ENCODE data around the gene PRMT1.
A peak's percentile ranks its signal among the peaks of the same experiment; 100 is the strongest.
"Not testable (repeated sequence)": the region's sequence is repeated elsewhere in the genome, so short reads cannot be mapped to it uniquely, and the experiment has no call there.

The PRMT1 gene

DNA sequence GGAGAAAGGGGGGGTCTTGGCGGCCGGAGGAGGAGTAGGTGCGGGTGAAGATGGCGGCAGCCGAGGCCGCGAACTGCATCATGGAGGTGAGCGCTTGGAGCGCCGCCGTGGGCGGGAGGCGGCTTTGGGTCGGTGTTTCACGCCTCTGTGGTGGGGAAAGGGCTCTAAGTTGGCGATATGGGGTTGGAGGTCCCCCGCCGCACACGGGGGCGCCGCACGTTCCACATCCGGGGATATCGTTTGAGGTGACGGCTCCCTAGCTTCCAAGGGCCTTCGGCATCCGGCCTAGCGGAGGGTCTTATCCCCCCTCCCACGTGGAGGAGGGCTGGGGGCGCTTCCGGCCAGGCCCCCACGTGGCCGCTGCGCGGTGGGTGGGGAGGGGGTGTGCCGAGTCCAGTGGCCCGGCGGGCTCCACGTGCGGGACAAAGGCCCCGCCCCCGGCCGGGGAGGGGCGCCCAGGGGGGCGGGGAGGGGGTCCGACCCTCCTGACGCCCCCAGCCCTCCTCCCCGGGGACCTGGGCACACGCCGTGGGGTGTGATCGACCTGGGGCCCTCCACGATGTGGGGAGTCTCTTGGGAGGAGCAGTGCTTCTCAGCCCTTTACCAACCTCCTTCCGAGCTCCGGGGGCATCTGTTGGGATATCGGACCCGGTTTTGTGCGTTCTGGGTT, at the start of gene PRMT1:
TSS of gene PRMT1 (plus strand) at position 41 of the 670 bp plus-strand sequence. CDS start at position 51, 10 bp downstream.
- peak; percentile 56 to 58 for DNase-seq

GRCh38 chr19:49629659-49630058, 47.4 kb upstream of the PRMT1 start:
- no peak for DNase-seq

DNA sequence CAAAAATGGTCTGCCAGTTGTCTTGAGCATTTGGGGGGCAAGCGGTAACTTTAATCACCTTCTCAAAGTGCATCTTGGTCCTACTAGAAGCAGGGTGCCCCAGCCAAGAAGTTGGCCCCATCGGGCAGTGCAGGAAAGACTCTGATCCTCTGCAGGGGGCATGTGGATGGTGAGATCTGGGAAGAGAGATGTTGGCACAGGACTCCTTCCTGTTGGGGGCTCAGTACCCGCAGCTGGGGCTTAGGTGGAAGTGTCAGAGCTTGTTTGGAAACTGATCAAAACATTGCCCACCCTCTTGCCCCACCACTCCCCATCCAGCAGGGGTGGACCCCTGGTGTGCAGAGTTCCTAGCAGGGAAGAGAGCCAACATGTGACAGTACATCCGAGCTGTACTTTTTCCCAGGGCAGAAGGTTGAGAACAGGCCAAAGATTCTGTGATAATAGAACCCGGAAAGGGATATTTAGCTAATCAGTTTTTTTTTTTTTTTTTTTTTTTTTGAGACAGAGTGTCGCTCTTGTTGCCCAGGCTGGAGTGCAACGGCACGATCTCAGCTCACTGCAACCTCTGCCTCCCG, 46.0 kb upstream of the PRMT1 start:
- no peak for DNase-seq

GRCh38 chr19:49631610-49632192, 45.4 kb upstream of the PRMT1 start:
- no peak for DNase-seq

GRCh38 chr19:49632576-49632975, 44.5 kb upstream of the PRMT1 start:
- DNase-seq = no peak

DNA sequence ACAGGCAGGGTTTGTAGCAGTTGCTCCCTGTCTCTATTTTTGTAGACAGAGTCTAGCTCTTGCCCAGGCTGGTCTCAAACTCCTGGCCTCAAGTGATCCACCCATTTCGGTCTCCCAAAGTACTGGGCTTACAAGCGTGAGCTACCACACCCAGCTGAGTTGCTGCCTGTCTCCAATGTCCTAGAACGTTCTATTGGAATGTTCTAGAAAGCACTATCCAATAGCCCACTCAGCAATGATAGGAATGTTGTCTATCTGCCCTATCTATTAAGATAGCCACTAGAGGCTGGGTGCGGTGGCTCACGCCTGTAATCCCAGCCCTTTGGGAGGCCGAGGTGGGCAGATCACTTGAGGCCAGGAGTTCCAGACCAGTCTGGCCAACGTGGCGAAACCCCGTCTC, 43.8 kb upstream of the PRMT1 start:
- DNase-seq = not testable (repeated sequence)

- no peak for DNase-seq
Measured at GRCh38 chr19:49635530-49636232, 41.4 kb upstream of the PRMT1 start.

DNA sequence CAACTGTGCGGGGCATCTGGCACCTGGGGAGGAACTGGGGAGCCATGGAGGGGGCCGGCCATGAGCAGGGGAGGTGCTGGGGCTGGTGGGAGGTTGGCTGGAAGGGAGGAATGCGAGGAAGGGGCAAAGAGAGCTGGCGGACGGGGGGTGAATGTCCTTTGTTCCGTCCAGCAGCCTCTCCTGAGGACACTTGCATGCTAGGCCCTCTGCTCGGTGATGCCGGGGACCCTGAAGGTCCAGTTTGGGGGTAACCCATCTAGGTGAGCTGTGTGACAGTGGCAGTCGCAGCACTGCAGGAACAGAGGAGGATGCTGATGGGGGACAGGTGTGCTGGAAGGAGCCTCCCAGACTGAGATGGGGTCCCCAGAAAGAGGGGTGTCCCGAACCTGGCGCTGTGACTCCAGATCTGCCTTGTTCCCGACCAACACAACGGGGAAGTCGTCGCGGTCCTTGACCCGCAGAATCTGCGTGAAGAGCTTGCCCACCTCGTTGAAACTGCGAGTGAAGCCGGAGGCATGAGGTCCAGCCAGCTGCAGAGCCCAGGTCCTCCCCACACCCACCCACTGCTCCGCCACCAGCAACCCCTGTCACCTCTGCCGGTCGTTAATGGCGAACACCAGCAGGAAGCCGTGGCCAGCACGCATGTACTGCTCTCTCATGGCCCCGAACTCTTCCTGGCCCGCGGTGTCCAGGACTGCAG, 40.7 kb upstream of the PRMT1 start:
- no peak for DNase-seq

DNA sequence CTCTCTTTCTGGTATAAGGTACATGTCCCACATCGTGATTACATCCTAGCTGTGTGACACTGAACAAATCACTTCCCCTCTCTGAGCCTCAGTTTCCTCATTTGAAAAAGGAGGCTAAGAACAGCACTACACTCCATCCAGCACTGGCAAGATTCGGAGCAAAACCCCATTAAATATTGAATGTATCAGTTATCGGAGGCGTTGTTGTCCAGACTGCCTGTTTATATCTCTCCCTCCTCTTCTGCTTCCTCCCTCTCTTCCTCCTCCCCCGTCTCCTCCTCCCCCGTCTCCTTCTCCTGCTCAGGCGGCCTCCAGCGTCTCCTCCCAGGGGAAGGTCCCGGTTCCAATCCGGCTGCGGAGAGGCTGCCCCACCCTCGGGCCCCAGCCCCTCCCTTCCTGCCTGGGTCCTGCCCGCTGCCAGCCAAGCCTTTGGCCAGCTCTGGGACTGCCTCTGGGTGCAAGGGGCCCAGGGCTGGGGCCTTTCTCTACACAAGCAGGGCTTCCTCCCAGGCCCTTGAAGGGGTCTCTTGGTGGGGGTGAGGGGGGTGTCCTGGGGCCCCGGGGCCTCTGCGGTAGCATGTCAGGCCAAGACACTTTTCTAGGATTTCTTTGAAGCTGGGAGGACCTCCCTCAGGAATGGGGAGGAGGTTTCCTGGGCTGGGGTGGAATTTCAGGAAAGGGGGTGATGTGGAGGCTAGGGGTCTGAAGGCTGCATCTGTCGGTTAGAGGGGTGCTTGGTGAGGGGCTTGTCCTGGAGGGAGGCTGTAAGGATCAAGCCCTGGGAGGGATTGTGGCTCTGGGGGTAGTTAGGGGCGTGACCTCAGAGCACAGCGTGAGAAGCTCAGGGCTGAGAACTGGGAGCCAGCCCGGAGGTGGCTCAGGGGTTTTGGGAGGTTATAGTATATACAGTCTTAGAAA, 39.0 kb upstream of the PRMT1 start:
- no peak for DNase-seq

GRCh38 chr19:49639401-49640112, 37.5 kb upstream of the PRMT1 start:
- no peak for DNase-seq

GRCh38 chr19:49640113-49640898, 36.8 kb upstream of the PRMT1 start, which contains the start of gene RRAS:
Gene RRAS (minus strand): TSS chr19:49640143. CDS start chr19:49640098, 45 bp downstream.
- DNase-seq = peak; percentile 100

GRCh38 chr19:49641688-49642491, 35.2 kb upstream of the PRMT1 start, which contains the start of gene SCAF1:
Gene SCAF1 (plus strand): TSS chr19:49642209. CDS start chr19:49645027, 2,818 bp downstream.
- peak; percentile 99 to 100 for DNase-seq

DNA sequence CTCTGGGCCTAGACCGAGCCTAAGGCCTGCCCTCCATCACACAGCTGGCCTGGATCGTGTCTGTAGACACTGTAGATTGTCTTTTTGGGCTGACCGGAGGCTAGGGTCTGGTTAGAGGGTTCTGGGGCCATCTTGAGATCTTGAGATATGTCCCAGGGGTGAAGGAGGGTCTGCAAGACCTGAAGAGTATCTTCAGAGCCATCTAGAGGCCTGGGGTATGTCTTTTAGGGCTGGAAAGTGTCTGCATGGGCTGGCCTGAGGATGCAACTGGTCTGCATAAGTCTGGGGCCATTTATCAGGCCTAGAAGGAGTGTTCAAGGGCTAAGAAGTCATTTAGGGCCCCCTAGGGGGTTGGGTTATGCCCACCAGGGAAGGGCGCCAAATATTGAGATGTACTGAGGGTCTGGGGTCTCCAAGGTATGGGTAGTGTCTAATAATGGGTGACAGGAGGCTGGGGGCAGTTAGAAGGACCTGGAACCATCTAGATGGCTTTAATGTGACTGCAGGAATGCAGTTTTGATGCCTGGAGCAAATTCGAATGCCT, 34.5 kb upstream of the PRMT1 start:
- DNase-seq = no peak

DNA sequence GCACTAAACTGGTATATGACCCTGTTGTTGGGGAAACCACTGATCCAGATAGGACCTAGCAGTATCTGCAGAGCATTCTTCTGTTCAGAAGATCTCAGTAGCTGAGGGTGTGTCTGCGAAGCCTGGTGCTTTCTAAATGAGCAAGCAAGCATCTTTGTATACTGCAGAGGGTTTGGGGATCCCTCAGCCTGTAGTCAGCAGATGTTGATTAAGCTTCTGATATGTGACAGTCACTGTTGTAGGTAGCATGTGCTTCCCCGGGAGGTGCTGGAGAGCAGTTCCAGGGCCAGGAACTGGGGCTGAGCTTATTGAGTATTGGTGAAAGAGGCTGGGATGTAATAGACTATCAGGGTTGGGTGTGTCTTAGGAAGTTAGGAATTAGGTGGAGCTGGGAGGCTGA, 33.6 kb upstream of the PRMT1 start:
- DNase-seq = no peak

DNA sequence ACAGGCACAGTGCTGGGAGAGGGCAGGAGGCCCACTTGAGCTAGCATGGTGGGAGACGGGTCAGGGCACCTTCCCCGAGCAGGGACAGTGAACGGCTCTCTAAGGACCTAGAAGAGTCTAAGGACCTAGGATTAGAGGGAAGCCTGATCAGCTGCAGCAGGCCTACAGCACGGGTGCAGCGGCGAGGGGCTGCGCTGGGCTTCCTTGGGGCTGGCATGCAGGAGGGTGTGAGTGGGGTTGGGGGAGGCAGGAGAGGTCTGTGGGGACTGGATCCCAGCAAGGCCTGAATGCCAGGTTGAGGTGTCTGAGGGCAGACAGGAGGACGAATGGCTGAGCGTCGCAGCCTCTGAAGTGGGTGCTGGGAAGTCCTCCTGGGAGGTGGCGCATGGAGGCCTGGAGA, 31.5 kb upstream of the PRMT1 start:
- DNase-seq = no peak

- no peak for DNase-seq
Measured at GRCh38 chr19:49645995-49646394, 31.1 kb upstream of the PRMT1 start.

GRCh38 chr19:49646586-49646985, 30.5 kb upstream of the PRMT1 start:
- no peak for DNase-seq

GRCh38 chr19:49651029-49651819, 25.8 kb upstream of the PRMT1 start:
- no peak for DNase-seq

Data from CD4-positive, alpha-beta T cell treated with Interleukin-4 for 1 hour (primary cell).